GM18858 (cell line): ENCODE results near the gene LANCL2.
"Not testable (repeated sequence)": the region's sequence is repeated elsewhere in the genome, so short reads cannot be mapped to it uniquely, and the experiment has no call there.

Experiments
- ATAC-seq: cut with Tn5 transposase; IDR thresholded peaks from one replicate; pipeline ENCODE4 v1.9.1; 2021; ENCODE audit not compliant: unreplicated experiment

LANCL2 gene

DNA sequence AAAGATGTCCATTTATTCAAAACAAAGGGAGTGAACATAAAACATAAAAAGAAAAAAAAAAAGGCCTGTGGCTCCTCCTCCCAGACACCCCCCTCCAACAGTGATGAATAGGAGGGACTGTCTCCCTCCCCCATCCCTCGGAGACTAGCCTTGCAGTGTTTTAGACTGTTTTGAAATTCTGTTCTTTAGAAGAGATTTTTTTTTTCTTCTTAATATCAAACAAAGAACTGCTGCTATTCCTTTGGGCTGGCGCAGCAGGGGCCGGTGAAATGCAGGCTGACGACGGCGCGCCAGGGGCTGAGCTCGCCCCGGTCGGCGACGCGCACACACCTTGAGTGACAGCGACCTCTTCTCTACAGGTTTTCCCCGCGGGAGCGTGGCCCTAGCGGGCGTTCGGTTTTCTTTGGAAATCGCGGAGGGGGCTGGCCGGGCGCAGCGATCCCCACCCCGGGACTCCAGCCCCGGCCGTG is at the start of gene LANCL2:
Gene LANCL2 (plus strand): TSS at position 133 of the 470 bp plus-strand sequence. CDS start 689 bp downstream, outside the sequence.
- ATAC-seq: peak; percentile 31

- ATAC-seq: no peak
Measured at GRCh38 chr7:55325371-55325792, 39.8 kb upstream of the LANCL2 start.

GRCh38 chr7:55326081-55326835 is 38.9 kb upstream of the LANCL2 start:
- no peak for ATAC-seq

DNA sequence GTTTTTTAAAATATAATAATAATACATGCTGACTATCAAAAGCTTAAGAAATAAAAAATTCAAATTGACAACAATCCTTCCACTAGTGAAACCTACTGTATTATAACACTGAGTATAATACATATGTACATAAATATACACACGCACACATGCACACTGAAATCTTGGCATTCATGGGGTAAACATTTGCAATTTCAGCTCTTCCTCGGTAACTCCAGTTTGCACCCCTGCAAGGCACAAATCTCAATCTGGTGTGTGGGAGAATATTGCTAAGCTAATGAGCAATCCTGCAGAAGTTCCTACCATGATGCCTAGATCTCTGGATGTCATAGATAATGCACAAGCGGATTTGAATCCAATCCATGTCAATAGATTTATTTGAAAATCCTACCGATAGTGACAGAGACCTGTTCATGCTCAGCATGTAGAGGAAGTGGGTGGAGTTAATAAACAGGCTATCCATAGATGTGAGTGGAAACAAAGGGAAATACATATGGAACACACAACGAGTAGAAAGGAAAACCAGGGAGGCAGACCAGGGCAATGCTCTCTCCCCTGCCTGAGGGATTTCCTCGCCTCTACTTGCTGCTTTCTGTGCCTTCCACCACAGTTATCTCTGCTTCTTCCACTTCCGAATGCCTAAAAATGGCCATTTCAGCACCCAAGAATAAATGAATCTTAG is 38.1 kb upstream of the LANCL2 start:
- ATAC-seq: no peak

DNA sequence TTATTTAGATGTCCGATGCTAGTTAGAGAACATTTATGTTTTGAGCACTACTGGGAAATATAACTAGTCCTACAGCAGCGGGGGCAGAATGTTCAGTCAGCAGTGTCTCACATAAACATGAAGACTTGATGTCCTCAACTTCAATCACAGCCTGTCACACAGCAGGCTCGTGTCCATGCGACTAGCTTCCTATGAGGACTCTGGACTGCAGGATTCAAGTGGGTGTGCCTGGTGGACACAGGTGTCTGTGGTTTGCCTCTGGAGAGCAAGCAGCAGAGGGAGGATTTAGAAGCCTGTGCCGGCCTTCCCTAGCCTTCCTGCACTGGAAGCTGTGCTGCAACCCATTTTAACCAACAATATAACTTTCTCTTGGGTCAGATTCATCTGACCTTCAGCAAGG is 30.0 kb upstream of the LANCL2 start:
- ATAC-seq: no peak

DNA sequence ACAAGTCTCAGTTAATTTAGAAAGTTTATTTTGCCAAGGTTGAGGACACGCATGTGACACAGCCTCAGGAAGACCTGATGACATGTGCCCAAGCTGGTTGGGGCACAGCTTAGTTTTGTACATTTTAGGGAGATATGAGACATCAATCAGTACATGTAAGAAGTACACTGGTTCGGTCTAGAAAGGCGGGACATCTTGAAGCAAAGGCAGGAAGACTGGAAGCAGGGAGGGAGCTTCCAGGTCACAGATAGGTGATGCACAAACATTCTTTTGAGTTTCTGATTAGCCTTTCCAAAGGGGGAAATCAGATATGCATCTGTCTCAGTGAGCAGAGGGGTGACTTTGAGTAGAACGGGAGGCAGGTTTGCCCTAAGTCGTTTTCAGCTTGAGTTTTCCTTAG is 29.4 kb upstream of the LANCL2 start:
- ATAC-seq: no peak

GRCh38 chr7:55336540-55336939 is 28.6 kb upstream of the LANCL2 start:
- ATAC-seq: no peak

DNA sequence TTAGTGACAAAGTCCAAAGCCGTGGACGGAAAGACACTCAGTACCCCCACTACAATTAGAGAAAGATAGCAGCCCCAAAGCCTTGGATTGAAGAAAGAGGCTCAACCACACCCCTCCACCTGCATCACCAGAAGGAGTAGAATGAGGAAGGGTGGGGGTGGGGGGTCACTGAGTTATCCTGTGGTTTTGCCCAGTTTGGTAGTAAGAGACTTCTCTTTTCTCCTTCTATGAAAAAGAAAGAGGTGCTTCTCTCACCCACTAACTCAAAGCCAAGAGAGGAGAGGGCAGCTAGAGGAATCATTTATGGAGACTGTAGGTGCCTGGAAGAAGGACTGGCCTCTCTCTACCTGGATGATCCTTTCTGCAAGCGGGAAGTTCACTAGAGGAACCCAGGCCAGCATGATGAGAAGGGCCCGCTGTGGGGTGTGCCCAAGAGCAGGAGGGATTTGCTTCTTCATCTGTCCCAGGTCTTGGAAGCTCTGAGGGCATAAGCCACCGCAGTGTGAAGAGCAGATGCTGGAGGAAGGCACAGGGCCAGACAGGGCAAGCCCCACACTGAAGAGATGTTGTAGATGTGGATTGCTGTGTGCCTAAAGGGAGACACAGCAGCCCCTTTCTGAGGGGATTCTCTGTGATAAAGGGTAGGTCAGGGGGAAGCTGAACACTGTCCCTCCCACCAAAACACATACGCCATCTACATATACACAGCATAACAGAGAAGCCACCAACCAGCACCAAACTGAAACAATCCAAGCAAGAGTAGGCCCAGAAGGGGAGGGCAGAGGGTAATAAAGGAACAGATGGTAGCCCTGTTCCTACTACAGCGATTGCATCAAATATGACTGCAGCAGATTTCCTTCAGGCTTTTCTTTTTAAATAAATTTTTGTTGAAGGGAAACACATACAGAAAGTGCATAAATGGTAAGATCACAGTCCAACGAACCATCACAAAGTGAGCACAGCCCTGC is 25.8 kb upstream of the LANCL2 start:
- ATAC-seq: no peak

GRCh38 chr7:55342216-55342871 is 22.8 kb upstream of the LANCL2 start:
- no peak for ATAC-seq

- no peak for ATAC-seq
Measured at GRCh38 chr7:55343002-55343781, 21.9 kb upstream of the LANCL2 start.

GRCh38 chr7:55343860-55344606 is 21.1 kb upstream of the LANCL2 start:
- ATAC-seq: no peak

DNA sequence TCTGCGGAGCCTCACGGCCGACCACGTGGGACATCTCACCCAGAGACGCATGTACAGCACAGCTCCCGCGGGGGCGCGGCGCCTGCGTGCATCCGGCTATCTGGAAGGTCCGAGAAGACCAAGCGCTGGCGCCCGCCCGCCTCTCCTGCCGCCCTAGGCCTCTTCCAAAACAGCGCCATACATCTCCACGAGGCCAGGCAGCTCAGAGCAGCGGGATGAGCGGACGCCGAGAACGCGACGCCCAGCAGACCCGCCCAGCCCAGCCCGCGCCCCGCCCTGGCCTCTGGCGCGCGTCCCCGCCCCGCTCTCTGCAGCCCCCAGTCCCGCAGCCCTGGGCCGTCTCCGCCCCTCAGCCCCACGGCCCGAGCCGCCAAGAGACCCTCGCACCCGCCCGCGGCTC is 20.3 kb upstream of the LANCL2 start:
- no peak for ATAC-seq

DNA sequence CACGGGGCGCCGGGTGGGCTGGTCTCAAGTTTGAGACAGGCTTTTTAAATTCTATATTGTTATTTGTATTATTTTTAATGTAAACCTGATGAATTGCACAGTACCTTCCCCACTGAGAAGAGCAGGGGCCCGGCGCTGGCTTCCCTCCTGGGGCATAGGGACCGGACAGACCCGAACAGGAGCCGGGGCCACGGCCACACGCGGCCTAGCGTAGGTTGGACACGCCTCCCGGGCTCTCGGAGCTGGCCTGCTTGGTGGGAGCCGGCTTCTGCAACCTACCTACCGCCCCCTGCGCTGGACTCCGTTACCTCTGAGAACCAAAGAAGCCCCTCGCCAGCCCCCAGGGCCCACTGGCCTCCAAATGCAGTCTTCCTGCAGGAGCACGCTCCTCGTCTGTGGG is 19.8 kb upstream of the LANCL2 start:
- ATAC-seq: no peak

GRCh38 chr7:55348502-55348901 is 16.6 kb upstream of the LANCL2 start:
- no peak for ATAC-seq

- ATAC-seq: no peak
Measured at GRCh38 chr7:55349121-55349520, 16.0 kb upstream of the LANCL2 start.

DNA sequence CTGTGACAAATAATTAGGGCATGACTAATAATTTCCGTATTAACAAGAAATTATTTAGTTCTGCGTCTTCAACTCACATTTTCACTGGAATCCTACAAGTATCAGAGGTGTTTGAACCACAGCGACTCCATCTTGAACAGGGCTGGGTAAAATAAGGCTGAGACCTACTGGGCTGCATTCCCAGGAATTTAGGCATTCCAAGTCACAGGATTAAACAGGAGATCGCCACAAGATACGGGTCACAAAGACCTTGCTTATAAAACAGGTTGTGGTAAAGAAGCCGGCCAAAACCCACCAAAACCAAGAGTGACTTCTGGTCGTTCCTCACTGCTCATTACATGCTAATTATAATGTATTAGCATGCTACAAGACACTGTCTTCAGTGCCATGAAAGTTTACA is 14.9 kb upstream of the LANCL2 start:
- no peak for ATAC-seq

GRCh38 chr7:55351263-55351662 is 13.9 kb upstream of the LANCL2 start:
- ATAC-seq: no peak

- not testable (repeated sequence) for ATAC-seq
Measured at GRCh38 chr7:55352947-55353273, 12.2 kb upstream of the LANCL2 start.

DNA sequence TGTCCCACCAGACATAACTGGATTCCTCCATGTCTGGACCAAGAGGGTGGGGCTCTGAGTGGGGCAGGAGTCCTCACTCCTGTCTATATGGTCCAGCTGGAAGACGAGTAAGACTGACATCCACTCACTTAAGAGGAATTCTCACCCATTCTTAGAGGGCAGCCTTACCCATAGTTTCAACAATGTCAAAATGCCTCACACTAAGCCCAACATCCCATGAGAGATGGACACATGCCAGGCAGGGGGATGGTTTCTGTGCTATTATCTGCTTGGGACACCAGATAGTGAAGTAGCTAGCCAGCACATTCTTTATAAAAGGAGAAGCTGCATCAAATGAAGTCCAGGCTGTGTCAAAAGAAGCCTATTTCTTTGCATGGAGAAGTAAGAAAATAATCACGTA is 4.7 kb upstream of the LANCL2 start:
- no peak for ATAC-seq
